ENCODE results near the gene PGAP6.

- TF ChIP-seq, protein P1, sequence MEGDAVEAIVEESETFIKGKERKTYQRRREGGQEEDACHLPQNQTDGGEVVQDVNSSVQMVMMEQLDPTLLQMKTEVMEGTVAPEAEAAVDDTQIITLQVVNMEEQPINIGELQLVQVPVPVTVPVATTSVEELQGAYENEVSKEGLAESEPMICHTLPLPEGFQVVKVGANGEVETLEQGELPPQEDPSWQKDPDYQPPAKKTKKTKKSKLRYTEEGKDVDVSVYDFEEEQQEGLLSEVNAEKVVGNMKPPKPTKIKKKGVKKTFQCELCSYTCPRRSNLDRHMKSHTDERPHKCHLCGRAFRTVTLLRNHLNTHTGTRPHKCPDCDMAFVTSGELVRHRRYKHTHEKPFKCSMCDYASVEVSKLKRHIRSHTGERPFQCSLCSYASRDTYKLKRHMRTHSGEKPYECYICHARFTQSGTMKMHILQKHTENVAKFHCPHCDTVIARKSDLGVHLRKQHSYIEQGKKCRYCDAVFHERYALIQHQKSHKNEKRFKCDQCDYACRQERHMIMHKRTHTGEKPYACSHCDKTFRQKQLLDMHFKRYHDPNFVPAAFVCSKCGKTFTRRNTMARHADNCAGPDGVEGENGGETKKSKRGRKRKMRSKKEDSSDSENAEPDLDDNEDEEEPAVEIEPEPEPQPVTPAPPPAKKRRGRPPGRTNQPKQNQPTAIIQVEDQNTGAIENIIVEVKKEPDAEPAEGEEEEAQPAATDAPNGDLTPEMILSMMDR (IDR thresholded peaks at IDR 0.05; ENCODE audit: low read depth, low read length, poor library complexity, severe bottlenecking): no peak
- TF ChIP-seq EZH2phosphoT487 (IDR thresholded peaks at IDR 0.05; ENCODE audit: borderline replicate concordance, low read length): no peak
Observed at GRCh38 chr16:370979-371514, 10.7 kb downstream of the PGAP6 start.
